Renal cortex interstitium (tissue), 11 donors: ENCODE data around the gene PEPD. TPM values are rescaled to one million over a fixed set of nuclear protein-coding genes. Genes with fewer than 3 reads are reported as not detected.

Experiments
- DNase-seq, 11 donors: peaks; one replicate each; pipeline ENCODE4 v3.0.0-alpha.2; 2013; ENCODE audit warnings: low read depth in 9 of 11, low spot score in 4 of 11; ENCODE audit errors: extremely low read depth in 1 of 11
- polyA plus RNA-seq, 3 donors: library from polyadenylated mRNA; unstranded; fragments of 120-200 nt; gene quantifications; one replicate each; pipeline ENCODE4 v1.2.1, GENCODE V29; 2013; ENCODE audit not compliant: insufficient read length in 3 of 3

The PEPD gene
- polyA plus RNA-seq, 3 donors, result 106 to 122 (median 112) TPM

GRCh38 chr19:33388725-33389420 lies 132.7 kb downstream of the PEPD start:
- DNase-seq, result no peak

- DNase-seq, result no peak
These were observed 133.3 kb downstream of the PEPD start for GRCh38 chr19:33388231-33388724.

GRCh38 chr19:33387351-33388230 lies 134.0 kb downstream of the PEPD start:
- no peak for DNase-seq

GRCh38 chr19:33386361-33386858 lies 135.2 kb downstream of the PEPD start:
- no peak for DNase-seq

- DNase-seq, result no peak
These were observed 135.6 kb downstream of the PEPD start for GRCh38 chr19:33385956-33386355.

GRCh38 chr19:33384983-33385382 lies 136.6 kb downstream of the PEPD start:
- DNase-seq, result no peak

GRCh38 chr19:33383720-33384292 lies 137.8 kb downstream of the PEPD start:
- no peak for DNase-seq

GRCh38 chr19:33382982-33383381 lies 138.6 kb downstream of the PEPD start:
- DNase-seq, result no peak

GRCh38 chr19:33382006-33382405 lies 139.6 kb downstream of the PEPD start:
- DNase-seq, result no peak

GRCh38 chr19:33381101-33381500 lies 140.5 kb downstream of the PEPD start:
- no peak for DNase-seq

- DNase-seq, result no peak
These were observed 142.3 kb downstream of the PEPD start for GRCh38 chr19:33379151-33379829.

GRCh38 chr19:33377586-33378475 lies 143.8 kb downstream of the PEPD start:
- no peak for DNase-seq

- DNase-seq, result no peak
These were observed 144.5 kb downstream of the PEPD start for GRCh38 chr19:33376941-33377557.

- no peak for DNase-seq
These were observed 145.2 kb downstream of the PEPD start for GRCh38 chr19:33376423-33376822.

- DNase-seq, result no peak
These were observed 145.8 kb downstream of the PEPD start for GRCh38 chr19:33375837-33376159.

- no peak for DNase-seq
These were observed 146.3 kb downstream of the PEPD start for GRCh38 chr19:33375156-33375836.

GRCh38 chr19:33374236-33374714 lies 147.3 kb downstream of the PEPD start:
- peak in 3 of 11 donors; percentile 23 to 51 (median 28) for DNase-seq
